NOMO-1 treated with dmso at 0.1 percent for 144 hours (cell line): ENCODE measurements around the gene LSAMP.

Experiments
- DNase-seq: peaks from one replicate; lab custom pipeline; 2025; ENCODE audit not compliant: unreplicated experiment; lab: John Stamatoyannopoulos, UW

LSAMP gene

GRCh38 chr3:115913069-115913686, 532.1 kb downstream of the LSAMP start:
- DNase-seq = no peak

- DNase-seq = no peak
Observed at GRCh38 chr3:115912372-115912771, 532.9 kb downstream of the LSAMP start.

GRCh38 chr3:115905871-115906270, 539.4 kb downstream of the LSAMP start:
- DNase-seq = no peak

- no peak for DNase-seq
Observed at GRCh38 chr3:115903843-115904242, 541.4 kb downstream of the LSAMP start.

- no peak for DNase-seq
Observed at GRCh38 chr3:115901008-115901407, 544.3 kb downstream of the LSAMP start.

- DNase-seq = no peak
Observed at GRCh38 chr3:115899535-115899934, 545.8 kb downstream of the LSAMP start.

- DNase-seq = no peak
Observed at GRCh38 chr3:115898656-115899410, 546.5 kb downstream of the LSAMP start.

- no peak for DNase-seq
Observed at GRCh38 chr3:115891006-115891636, 554.2 kb downstream of the LSAMP start.

- no peak for DNase-seq
Observed at GRCh38 chr3:115890579-115890978, 554.7 kb downstream of the LSAMP start.

GRCh38 chr3:115885621-115886020, 559.7 kb downstream of the LSAMP start:
- no peak for DNase-seq

GRCh38 chr3:115877615-115877899, 567.7 kb downstream of the LSAMP start:
- DNase-seq = no peak

GRCh38 chr3:115876876-115877614, 568.2 kb downstream of the LSAMP start:
- DNase-seq = no peak

- DNase-seq = no peak
Observed at GRCh38 chr3:115875460-115875859, 569.8 kb downstream of the LSAMP start.

GRCh38 chr3:115871735-115872134, 573.6 kb downstream of the LSAMP start:
- no peak for DNase-seq

GRCh38 chr3:115864911-115865310, 580.4 kb downstream of the LSAMP start:
- no peak for DNase-seq

- DNase-seq = no peak
Observed at GRCh38 chr3:115862849-115863248, 582.4 kb downstream of the LSAMP start.

- DNase-seq = no peak
Observed at GRCh38 chr3:115862099-115862498, 583.2 kb downstream of the LSAMP start.

GRCh38 chr3:115861166-115861733, 584.0 kb downstream of the LSAMP start:
- no peak for DNase-seq

- DNase-seq = no peak
Observed at GRCh38 chr3:115860766-115861165, 584.5 kb downstream of the LSAMP start.

GRCh38 chr3:115859002-115859807, 586.1 kb downstream of the LSAMP start:
- DNase-seq = no peak
